ENCODE measurements around the gene ZNF362.

The ZNF362 gene

DNA sequence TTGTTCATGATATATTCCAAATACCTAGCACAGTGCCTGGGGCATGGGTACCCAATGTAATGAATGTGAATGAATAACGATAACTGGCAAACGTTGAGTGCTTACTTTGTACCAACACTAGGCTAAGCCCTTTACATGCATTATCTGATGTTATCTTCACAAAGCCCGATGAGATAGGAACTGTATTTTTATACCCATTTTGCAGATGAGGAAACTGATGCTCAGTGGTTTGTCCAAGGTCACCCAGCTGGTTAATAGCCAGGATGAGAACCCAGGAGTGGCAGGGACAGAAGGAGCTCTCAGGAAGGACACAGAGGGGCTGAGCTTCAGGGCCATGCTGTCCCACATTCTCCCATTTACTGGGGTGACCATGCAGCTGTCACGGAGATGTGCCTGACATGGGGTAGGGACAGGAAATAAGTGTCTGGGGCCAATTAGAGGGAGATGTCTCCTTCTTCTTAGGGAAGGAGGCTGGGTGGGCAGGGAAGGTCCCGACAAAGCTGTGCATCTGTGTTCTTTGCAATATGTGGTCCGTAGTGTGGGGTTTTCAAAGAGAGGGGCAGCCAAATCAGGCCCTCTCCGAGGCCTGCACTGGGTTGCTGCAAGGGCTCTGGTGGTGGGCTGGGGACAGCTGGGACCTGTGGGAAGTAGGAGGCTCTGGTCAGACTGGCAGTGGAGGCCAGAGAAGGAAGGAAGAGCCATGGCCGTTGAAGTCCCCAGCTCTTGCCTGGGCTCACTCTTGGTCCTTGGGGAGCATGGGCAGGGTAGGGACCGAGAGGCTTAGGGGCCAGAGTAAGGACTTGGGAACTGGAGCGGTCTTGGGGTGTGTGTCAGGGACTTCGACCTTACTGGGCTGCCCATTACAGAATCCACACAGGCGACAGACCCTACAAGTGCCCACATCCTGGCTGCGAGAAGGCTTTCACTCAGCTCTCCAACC lies 38.0 kb downstream of the ZNF362 start:
- no peak for DNase-seq (ENCODE audit: low read depth)
- H3K4me3 ChIP-seq (ENCODE audit: low read depth, low read length) = no peak overlapping the region
- TF ChIP-seq, protein P1, sequence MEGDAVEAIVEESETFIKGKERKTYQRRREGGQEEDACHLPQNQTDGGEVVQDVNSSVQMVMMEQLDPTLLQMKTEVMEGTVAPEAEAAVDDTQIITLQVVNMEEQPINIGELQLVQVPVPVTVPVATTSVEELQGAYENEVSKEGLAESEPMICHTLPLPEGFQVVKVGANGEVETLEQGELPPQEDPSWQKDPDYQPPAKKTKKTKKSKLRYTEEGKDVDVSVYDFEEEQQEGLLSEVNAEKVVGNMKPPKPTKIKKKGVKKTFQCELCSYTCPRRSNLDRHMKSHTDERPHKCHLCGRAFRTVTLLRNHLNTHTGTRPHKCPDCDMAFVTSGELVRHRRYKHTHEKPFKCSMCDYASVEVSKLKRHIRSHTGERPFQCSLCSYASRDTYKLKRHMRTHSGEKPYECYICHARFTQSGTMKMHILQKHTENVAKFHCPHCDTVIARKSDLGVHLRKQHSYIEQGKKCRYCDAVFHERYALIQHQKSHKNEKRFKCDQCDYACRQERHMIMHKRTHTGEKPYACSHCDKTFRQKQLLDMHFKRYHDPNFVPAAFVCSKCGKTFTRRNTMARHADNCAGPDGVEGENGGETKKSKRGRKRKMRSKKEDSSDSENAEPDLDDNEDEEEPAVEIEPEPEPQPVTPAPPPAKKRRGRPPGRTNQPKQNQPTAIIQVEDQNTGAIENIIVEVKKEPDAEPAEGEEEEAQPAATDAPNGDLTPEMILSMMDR (conservative IDR thresholded peaks at IDR 0.05; ENCODE audit: low read depth, low read length) = no peak

DNA sequence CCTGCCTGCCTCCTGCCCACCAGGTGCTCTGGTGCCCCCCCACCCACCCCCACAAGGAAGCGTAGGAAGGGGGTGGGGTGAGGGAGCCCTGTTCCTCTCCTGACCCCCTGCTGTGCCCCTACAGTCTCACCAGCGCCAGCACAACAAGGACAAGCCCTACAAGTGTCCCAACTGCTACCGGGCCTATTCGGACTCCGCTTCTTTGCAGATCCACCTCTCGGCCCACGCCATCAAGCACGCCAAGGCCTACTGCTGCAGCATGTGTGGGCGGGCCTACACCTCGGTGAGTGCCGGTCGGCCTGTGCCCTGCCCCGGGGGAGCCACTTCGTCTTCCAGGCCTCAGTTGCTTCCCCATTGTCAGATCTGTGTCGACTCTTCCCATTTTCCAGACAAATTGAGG lies 38.7 kb downstream of the ZNF362 start:
- no peak overlapping the region for H3K4me3 ChIP-seq (ENCODE audit: low read depth, low read length)
- DNase-seq (ENCODE audit: low read depth) = no peak
- TF ChIP-seq, protein P1 (conservative IDR thresholded peaks at IDR 0.05; ENCODE audit: low read depth, low read length) = no peak

DNA sequence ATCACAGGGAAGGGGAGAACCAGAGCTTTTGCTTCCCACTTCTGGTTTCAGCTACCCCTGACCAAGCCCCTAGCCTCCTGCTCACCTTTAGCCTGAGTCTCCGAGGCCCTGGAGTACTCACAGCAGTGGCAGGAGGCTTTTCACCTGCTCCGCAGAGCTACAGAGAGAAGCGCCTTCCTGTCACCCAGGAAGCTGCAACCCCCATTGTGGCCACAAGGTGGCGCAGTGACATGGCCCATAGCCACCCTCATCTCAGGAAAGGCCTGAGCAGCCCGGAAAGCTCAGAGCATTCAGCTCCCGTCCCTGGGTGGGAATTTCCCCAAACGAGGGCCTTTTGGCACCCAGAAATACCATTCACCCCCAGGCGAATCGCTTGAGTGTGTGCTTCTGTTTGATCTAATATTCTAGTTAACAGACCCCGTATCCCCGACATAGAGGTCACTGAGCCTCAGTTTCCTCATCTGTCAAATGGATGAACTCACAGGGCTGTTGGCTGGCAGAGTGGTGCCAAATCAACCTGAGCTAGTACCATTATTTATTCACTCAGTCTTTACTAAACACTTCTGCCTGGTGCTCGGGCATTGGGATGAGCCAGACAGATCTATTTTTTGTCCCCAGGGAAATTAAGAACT lies 39.3 kb downstream of the ZNF362 start:
- TF ChIP-seq, protein P1 (conservative IDR thresholded peaks at IDR 0.05; ENCODE audit: low read depth, low read length) = peak; percentile 94
- DNase-seq (ENCODE audit: low read depth) = peak; percentile 88
- H3K4me3 ChIP-seq (ENCODE audit: low read depth, low read length) = no peak overlapping the region

DNA sequence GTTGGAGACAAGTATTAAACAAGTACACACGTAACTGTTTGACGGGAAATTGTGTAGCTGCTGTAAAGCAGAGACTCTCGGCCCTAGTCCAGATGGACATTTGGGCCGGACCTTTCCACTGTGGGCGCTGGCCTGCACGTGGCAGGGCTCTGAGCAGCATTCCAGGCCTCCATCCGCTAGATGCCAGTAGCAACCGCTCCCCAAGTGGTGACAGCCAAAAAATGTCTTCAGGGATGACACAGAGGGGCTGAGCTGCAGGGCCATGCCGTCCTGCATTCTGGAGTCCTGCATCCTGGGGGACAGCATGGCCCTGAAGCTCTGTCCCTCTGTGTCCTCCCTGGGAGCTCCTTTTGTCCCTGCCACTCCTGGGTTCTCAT lies 39.8 kb downstream of the ZNF362 start:
- no peak overlapping the region for H3K4me3 ChIP-seq (ENCODE audit: low read depth, low read length)
- TF ChIP-seq, protein P1 (conservative IDR thresholded peaks at IDR 0.05; ENCODE audit: low read depth, low read length) = no peak
- DNase-seq (ENCODE audit: low read depth) = no peak

DNA sequence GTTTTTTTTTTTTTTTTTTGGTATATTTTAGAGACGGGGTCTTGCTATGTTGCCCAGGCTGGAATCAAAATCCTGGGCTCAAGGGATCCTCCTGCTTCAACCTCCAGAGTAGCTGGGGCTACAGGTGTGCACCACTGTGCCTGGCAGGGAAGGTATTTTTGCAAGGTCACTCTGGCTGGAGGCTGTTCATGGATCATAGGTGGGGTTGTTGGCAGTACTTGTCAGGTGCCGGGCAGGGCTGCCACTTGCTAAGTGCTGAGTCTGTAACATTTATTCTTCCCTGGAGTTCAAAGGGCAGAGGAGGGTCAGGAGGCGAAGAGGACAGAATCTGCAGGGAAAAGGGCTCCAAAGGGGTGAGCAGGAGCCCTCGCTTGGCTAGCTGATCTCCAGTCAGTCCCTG lies 40.5 kb downstream of the ZNF362 start:
- TF ChIP-seq, protein P1 (conservative IDR thresholded peaks at IDR 0.05; ENCODE audit: low read depth, low read length) = no peak
- H3K4me3 ChIP-seq (ENCODE audit: low read depth, low read length) = no peak overlapping the region
- no peak for DNase-seq (ENCODE audit: low read depth)

DNA sequence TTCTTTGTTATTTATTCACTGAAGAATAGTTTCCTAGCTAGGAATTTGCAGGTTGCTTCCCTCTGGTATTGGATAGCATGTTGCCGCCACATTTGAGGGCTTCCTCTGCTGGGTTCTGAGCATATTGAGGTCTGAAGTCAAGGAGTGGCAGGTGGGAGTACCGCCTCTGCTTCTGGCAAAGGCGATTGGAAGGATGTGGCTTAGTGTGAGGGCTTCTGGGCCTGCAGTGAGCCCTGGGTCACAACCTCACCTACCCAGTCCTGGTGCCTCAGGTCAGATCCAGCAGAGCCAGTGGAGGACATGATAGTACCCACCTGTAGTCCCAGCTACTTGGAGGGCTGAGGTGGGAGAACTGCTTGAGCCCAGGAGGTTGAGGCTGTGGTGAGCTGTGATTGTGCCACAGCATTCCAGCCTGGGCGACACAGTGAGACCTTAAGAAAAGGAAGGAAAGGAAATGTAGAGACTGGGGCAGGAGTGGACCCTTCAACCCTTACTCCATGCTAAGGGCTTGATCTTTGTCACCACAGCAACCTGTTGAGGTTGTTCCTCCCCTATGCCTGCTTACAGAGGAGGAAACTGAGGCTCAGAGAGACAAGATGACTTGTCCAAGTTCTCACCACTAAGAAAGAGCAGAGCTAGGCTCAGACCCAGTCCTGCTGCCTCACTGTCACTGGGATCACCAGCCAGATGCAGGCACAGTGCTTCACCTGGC lies 41.8 kb downstream of the ZNF362 start:
- TF ChIP-seq, protein P1 (conservative IDR thresholded peaks at IDR 0.05; ENCODE audit: low read depth, low read length) = no peak
- no peak overlapping the region for H3K4me3 ChIP-seq (ENCODE audit: low read depth, low read length)
- DNase-seq (ENCODE audit: low read depth) = no peak
